Epithelial cell of prostate (primary cell): Measurements from ENCODE around the gene ACTL10.

Experiments
- DNase-seq: peaks from one replicate; pipeline ENCODE4 v3.0.0-alpha.2; 2011; ENCODE audit warnings: low read depth, low spot score
- H3K27ac ChIP-seq: fragments of 450-650 bp; 2 replicates; pipeline ENCODE4 v1.5.1; 2017; ENCODE audit warnings: mild to moderate bottlenecking

Gene ACTL10

GRCh38 chr20:33710681-33711445 is 44.1 kb downstream of the ACTL10 start:
- DNase-seq: no peak
- no peak overlapping the region for H3K27ac ChIP-seq

- DNase-seq: no peak
- no peak overlapping the region for H3K27ac ChIP-seq
These were observed 44.6 kb downstream of the ACTL10 start for GRCh38 chr20:33711446-33711738.

GRCh38 chr20:33713865-33714367 is 47.2 kb downstream of the ACTL10 start:
- DNase-seq: no peak
- H3K27ac ChIP-seq: no peak overlapping the region

- DNase-seq: no peak
- no peak overlapping the region for H3K27ac ChIP-seq
These were observed 49.8 kb downstream of the ACTL10 start for GRCh38 chr20:33716498-33716897.
